ENCODE results near the gene MED27. TPM values are rescaled to one million over a fixed set of nuclear protein-coding genes. Genes with fewer than 3 reads are reported as not detected.

The MED27 gene
- total and polyA plus RNA-seq, 2 of the 8 experiments (the other 6 are each of a cell fraction or from before 2014, with no cell fraction given): 29.9 to 56.5 TPM

GRCh38 chr9:132018957-132019405 lies 60.7 kb downstream of the MED27 start (continued):
- no peak for TF ChIP-seq RNF2 (IDR thresholded peaks at IDR 0.05; ENCODE audit: borderline replicate concordance, low read depth, low read length, missing control alignments, poor library complexity, severe bottlenecking)
